ENCODE measurements around the gene GREM2.
A peak's percentile ranks its signal among the peaks of the same experiment; 100 is the strongest.

GREM2 gene

GRCh38 chr1:240555524-240555923 is 56.4 kb downstream of the GREM2 start:
- DNase-seq = no peak

GRCh38 chr1:240553351-240553750 is 58.6 kb downstream of the GREM2 start:
- DNase-seq = no peak

- peak; percentile 12 for DNase-seq
These were observed 72.1 kb downstream of the GREM2 start for GRCh38 chr1:240539769-240540414.

- DNase-seq = no peak
These were observed 73.1 kb downstream of the GREM2 start for GRCh38 chr1:240538776-240539430.

DNA sequence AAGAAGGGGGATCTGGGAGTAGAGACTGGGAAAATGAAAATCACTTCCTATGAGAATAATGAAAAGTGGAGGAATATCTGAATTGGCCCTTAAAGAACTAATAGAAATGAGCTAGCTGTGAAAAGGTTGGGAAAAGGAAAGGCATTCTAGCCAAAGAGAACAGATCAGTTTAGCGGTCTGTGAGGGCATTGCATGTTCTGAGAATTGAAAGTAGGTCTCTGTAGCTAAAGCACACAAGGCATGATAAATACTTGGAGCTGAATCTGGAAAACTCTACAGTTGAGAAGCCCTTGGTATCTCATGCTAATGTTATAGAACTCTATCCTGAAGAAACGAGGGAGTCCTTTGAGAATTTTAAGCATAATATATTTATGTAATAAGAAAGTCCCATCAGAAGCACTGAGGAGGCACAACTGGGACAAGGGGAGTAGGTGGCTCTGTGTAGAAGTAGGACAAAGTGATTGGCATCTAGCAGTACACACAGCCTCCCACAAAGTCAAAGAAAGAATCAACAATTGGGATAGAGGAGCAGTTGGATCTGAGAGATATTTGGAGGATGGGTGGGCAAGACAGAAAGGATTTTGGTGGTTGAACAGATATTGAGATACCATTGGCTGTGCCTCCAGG is 78.7 kb downstream of the GREM2 start:
- DNase-seq = no peak

DNA sequence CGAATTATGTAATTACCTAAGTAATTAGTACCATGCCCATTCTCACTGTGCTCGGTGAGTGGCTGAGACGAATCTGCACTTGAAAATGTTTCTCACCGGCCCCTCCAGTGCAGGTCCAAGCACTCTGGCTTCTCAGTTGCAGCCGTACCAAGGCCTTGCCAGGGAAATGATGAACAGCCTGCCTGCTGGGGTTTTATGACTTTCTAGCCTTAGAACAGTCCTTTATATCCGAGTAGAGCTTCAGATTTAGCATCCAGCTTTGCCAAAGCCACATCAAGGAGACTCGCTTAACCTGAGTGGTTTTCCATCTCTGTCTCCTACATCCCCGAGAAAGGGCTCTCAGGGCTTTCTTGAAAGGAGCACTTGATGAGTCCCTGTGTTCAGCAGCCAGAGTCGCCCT is 83.4 kb downstream of the GREM2 start:
- DNase-seq = no peak

- no peak for DNase-seq
These were observed 84.9 kb downstream of the GREM2 start for GRCh38 chr1:240527086-240527485.

DNA sequence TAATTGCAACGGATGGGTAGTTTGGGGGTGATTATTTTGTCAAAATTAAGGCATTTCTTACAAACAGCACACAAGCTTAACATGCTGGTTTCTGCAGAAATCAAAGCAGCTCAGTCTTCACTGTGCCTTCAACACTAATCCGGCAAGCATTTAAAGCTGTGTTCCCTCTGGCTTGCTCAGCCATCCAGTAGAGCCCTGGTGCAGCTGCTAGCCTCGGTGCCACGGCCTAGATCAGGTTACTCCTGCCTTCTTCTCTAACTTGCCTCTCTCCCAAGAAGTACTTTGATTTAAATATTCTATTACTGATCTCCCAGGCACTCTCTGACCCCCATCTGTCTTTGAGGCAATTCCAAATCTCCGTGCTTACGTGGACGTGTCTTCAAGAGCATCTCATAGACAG is 85.6 kb downstream of the GREM2 start:
- no peak for DNase-seq

DNA sequence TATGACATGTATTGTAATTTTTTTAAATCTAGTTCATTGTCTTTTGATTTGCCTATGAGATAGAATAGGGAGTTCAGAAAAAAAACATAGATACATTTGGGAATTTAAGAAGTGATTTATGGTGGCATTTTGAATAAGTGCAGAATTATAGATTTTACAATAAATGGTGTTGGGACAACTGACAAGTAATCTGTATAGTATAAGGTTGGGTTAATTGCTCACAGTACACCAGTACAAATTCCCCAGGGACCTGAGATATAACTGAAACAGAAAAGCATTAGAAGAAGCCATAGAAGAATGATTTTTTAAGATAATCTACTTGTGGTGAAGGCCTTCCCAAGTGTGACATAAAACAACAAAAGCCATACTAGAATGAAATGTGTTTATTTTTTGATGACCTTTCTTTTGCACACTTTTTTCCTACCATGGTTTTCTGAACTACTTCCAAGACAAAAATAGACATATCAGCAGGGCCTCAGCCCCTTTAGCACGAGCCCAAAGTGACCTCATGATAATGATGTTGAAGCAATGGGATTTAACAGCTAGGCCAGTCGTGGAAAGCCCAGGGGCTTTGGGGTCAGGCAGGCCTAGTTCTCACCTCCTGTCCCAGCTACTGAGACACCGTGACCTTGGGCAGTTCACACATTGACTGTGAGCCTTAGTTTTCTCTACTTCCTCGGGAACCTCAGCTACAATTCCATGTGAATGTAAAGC is 87.4 kb downstream of the GREM2 start:
- no peak for DNase-seq

GRCh38 chr1:240522122-240522822 is 89.7 kb downstream of the GREM2 start:
- no peak for DNase-seq

- DNase-seq = no peak
These were observed 94.1 kb downstream of the GREM2 start for GRCh38 chr1:240517891-240518290.

DNA sequence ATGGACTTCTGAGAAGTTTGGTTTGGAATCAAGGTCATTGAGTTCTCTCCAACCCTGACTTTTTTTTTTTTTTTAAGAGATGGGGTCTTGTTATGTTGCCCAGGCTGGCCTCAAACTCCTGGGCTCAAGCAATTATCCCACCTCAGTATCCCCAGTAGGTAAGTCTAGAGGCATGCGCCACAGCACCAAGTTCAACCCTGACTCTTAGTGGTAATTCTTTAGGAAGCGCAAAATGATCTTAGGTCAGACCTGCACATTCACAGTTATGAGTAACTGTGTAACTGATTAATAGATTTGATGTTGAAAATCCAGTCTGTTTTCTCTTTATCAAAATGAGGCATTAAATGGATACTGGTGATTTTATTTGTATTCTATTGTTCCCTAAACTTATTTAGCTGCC is 95.9 kb downstream of the GREM2 start:
- DNase-seq = no peak

DNA sequence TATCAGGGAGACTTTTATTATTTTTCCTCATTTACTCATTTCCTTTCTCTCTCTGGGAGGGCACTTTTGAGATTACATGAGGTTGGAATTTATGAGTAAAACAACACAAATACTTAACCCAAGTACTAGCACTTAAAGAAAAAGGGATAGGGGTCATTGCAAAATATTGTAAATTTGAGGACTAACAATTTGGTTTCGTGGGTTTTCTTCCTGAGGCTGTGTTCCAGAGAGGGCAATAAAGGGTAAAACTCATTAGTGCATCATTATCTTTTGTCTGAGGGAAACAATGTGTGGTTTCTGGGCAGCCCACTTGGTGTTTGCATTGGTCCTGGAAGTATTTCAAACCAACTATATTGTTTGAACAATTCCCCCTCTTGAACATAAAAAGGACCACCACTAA is 96.5 kb downstream of the GREM2 start:
- DNase-seq = no peak

- DNase-seq = no peak
These were observed 100.2 kb downstream of the GREM2 start for GRCh38 chr1:240511789-240512188.

DNA sequence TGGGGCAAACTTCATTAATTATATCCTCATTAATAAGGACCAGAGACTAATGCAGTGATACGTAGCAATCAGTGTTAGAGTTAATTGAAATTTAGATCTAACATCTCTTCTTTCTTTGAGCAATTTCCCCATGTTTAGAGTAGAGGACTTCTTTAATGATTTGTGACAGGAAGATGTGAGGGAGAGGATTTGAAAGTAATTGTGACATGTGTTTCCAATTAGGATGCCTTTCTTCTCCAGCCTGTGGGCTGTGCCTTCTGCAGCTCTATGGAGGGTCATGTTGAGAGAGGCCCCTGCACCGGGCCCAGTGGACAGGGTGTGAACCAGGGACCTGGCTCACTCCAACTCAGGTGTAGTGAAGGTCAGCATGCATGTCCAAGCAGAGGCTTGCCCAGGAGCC is 103.0 kb downstream of the GREM2 start:
- DNase-seq = no peak

DNA sequence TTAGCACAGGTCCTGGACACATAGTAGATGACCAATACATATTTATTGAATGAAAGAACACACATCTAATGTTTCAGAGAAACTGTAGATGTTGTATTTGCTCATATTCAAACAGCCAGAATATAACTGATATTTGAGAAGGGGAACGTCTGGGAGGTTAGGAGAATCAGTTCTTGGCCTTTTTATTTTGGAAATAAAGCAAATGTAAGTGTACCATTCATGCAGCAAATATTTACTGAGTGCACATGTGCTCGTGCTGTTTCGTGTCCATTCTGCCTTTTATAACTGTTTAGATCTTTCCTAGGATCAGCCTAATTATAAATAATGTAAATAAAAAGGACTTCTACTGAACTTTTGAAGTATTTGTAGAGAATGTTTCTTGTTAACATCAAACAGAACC is 103.8 kb downstream of the GREM2 start:
- DNase-seq = no peak

- no peak for DNase-seq
These were observed 105.8 kb downstream of the GREM2 start for GRCh38 chr1:240506176-240506575.

- DNase-seq = no peak
These were observed 108.4 kb downstream of the GREM2 start for GRCh38 chr1:240503558-240503957.

GRCh38 chr1:240503036-240503435 is 108.9 kb downstream of the GREM2 start:
- no peak for DNase-seq

GRCh38 chr1:240501115-240501514 is 110.8 kb downstream of the GREM2 start:
- DNase-seq = no peak

GRCh38 chr1:240500647-240501046 is 111.3 kb downstream of the GREM2 start:
- DNase-seq = no peak

DNA sequence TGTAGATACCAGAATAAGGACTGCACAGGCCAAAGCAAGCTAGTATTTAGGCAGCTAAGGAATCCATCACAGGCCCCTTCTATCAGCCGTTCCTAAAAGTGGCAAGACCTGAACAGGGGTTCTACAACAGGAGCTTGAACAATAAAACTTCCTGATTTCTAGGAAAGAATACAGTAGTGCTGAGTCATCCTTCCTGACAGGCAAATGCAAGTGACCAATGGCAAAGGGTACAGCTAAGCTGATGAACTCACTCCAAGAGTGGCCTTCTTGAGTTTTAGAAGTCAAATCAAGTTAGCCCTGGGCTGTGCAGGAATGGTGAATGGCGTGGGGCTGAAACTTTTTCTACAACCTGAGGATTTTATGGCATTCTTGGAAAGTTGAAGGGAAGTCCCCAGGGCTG is 112.9 kb downstream of the GREM2 start:
- no peak for DNase-seq

DNA sequence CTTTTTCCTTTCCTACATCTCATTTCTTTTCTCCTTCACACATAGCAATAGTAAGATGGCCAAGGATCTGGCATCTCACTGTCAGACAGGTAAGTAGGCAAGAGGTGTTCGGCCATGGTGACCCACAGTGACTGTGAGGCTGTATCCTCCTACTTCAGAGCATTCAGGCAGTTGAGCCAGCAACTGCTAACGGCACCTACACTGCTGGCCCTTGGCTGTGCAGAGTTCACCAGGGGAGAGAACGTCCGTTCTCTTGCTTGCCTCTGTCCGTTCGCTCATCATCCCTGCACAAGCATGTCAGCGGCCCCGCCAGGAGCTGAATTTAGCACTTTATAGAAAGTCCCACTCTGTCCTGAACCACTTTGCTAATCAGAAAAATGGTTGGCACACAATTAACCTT is 113.6 kb downstream of the GREM2 start:
- no peak for DNase-seq
